Nephron (organoid): Measurements from ENCODE around the gene ADARB1.

Source experiments
- H3K27ac Mint-ChIP-seq, 3 experiments: 2 replicates each; pipeline ENCODE4 v1.8.0; 2020; ENCODE audit warnings: mixed read lengths in 3 of 3, mild to moderate bottlenecking in 2 of 3, moderate library complexity in 1 of 3
- H3K27me3 Mint-ChIP-seq: 2 replicates; pipeline ENCODE4 v1.8.0; 2021; ENCODE audit warnings: low read depth, mild to moderate bottlenecking, moderate library complexity, mixed read lengths
- H3K36me3 Mint-ChIP-seq: 2 replicates; pipeline ENCODE4 v1.8.0; 2020; ENCODE audit warnings: low read depth, mixed read lengths
- H3K4me1 Mint-ChIP-seq: 2 replicates; pipeline ENCODE4 v1.8.0; 2020; ENCODE audit warnings: mixed read lengths
- H3K4me3 Mint-ChIP-seq, 3 experiments: 2 replicates each; pipeline ENCODE4 v1.8.0; 2020; ENCODE audit warnings: mild to moderate bottlenecking in 3 of 3, mixed read lengths in 3 of 3, moderate library complexity in 2 of 3
- H3K9me3 Mint-ChIP-seq: 2 replicates; pipeline ENCODE4 v1.8.0; 2020; ENCODE audit warnings: mixed read lengths
- TF ChIP-seq, protein P1 (sequence below), 3 experiments: fragments of 200-600 bp; sonication (generic); IDR thresholded peaks; one replicate each; pipeline ENCODE4 v1.5.0; 2021; ENCODE audit warnings: antibody characterized with exemption in 3 of 3; ENCODE audit not compliant: unreplicated experiment in 3 of 3

The ADARB1 gene

DNA sequence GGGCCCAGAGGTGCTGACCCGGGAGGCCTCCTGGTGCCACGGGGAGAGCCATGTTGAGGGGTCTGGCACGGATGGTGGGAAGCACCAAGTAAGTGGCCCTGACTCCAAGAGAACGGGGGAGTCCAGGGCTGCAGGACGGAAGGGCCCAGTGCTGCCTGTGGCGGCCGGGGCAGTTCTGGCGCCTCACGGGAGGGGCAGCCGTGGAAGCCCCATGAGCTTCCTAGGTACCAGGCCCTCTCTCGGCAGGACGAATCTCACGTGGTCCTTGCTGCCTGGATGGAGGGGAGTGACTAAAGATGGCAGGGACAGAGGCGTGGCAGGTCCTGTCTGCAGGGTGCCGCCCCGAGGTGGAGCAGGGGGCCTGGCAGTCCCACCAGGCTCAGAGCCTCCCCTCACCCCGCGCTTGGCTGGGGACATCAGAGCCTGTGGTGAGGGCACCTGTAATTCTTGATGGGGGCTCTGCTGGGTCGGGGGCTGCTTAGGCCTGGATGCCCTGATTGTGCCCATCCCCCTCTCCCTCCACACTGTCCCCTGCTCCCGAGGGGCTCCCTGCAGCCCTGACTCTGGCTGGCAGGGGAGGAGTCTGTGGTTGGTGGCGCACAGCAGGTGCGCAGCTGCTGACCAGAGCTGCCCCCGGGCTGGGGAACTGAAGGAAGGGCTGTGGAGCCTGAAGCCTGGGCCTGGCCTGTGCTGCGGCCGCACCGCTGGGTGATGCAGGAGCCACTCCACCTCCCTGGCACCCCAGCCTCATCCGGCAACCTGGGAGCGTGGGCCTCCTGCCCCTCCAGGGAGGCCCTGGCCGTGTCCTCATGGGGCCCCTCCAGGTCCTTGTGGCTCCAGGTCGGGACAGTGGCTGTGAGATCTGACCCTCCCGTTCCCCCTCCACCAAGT, 181.9 kb downstream of the ADARB1 start:
- H3K27me3 Mint-ChIP-seq = peaks cover 10% of the 10 kb centered on the region
- no peak overlapping the region for H3K4me3 Mint-ChIP-seq
- TF ChIP-seq, protein P1, sequence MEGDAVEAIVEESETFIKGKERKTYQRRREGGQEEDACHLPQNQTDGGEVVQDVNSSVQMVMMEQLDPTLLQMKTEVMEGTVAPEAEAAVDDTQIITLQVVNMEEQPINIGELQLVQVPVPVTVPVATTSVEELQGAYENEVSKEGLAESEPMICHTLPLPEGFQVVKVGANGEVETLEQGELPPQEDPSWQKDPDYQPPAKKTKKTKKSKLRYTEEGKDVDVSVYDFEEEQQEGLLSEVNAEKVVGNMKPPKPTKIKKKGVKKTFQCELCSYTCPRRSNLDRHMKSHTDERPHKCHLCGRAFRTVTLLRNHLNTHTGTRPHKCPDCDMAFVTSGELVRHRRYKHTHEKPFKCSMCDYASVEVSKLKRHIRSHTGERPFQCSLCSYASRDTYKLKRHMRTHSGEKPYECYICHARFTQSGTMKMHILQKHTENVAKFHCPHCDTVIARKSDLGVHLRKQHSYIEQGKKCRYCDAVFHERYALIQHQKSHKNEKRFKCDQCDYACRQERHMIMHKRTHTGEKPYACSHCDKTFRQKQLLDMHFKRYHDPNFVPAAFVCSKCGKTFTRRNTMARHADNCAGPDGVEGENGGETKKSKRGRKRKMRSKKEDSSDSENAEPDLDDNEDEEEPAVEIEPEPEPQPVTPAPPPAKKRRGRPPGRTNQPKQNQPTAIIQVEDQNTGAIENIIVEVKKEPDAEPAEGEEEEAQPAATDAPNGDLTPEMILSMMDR (IDR thresholded peaks at IDR 0.05; ENCODE audit: unreplicated experiment in 3 of 3) = no peak
- no peaks in the 10 kb centered on the region for H3K36me3 Mint-ChIP-seq
- peak overlapping the region in 1 of 3 experiments; percentile 44 for H3K27ac Mint-ChIP-seq
- H3K4me1 Mint-ChIP-seq = peaks cover 25% of the 10 kb centered on the region
- H3K9me3 Mint-ChIP-seq = peaks cover 4% of the 10 kb centered on the region

DNA sequence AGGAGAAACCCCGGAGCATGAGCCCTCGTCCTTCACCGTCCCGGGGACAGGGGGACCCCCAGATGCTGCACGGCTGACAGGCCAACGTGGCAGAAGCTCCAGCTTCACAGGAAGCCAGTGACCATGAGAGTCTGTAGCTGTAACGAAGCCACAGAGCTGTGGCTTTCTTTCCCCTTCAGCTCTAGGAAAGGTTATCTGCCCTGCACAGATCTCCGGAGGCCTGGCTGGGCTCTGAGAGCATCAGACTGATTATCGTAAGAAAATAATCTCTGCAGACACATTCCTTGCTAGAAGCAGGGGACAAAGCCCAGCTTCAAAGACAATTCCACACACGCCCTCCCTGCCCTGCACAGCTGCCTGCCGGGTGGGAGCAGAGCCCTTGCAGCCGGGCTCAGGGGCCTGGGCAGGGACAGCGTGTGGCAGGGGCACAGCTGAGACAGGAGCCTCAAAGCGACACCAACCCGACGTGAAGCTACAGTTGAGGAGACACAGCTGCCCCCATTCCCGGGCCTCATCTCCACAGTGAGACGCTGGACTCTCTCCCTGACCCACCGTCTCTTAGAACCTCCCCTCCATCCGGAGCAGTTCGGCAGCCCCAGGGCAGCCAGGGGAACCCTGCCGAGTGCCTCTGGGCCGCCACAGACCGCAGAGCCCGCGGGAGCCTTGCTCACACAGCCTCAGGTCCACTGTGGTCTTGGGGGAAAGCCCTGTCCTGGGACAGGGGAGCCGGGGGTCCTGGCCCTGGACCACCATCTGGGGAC, 182.7 kb downstream of the ADARB1 start:
- TF ChIP-seq, protein P1 (IDR thresholded peaks at IDR 0.05; ENCODE audit: unreplicated experiment in 3 of 3) = no peak
- peak overlapping the region in 1 of 3 experiments; percentile 44 for H3K27ac Mint-ChIP-seq
- H3K9me3 Mint-ChIP-seq = no peaks in the 10 kb centered on the region
- H3K27me3 Mint-ChIP-seq = peaks cover 10% of the 10 kb centered on the region
- H3K36me3 Mint-ChIP-seq = peaks cover 5% of the 10 kb centered on the region
- peaks cover 25% of the 10 kb centered on the region for H3K4me1 Mint-ChIP-seq
- no peak overlapping the region for H3K4me3 Mint-ChIP-seq

DNA sequence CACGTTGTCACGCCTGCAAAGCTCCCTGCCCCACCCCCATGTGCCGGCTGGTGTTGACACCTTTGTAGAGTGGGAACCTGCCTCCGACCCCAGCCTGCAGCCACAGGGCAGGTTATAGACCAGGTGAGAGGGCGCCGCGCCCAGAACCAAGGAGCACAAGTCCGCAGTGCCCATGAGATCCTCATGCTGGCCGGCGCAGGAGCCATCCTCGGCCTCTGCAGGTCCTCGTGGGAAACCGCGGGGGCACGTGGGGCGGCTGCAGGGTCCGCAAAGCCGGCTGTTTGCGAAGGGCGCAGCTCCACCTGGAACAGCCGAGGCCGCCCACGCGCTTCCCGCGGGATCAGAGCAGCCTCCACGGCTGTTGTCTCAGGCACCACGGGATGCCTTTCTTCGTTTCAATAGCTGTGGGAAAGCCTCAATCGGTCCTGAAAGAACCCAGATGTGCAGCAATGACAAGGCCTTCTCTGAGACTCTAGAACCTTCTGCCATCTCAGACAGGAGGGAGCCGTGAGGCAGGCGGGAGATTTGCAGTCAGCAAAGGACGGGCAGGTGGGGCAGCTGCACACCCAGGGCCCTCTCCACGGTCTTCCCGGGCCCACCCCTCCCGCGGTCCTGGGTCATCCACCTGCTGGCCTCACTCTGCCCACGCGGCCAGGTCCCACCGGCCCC, 183.4 kb downstream of the ADARB1 start:
- TF ChIP-seq, protein P1 (IDR thresholded peaks at IDR 0.05; ENCODE audit: unreplicated experiment in 3 of 3) = no peak
- Mint-ChIP-seq H3K27me3 (peaks cover 10% of the 10 kb centered on the region), H3K27ac (no peak overlapping the region), H3K4me1 (peaks cover 25% of the 10 kb centered on the region), H3K4me3 (no peak overlapping the region), H3K36me3 (peaks cover 10% of the 10 kb centered on the region), H3K9me3 (no peaks in the 10 kb centered on the region)

DNA sequence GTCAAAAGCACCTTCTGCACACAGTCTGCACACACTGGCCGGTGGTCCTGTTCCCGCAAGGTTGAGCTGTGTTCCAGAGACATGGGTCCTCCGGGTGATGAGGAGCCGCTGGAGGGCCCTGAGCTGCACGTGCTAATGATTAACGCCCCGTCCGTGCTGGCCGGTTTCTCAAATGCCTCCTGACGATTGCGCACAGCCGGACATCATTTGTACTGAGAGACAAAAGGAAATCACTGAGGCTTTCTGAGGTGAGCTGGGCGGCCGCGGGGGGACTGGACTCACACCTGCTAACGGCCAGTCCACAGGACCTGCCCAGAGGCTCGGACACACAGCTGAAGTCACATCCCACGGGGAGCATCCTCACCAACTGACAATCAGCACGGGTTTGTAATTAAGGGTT, 184.1 kb downstream of the ADARB1 start:
- Mint-ChIP-seq H3K4me3 (no peak overlapping the region), H3K27me3 (peaks cover 10% of the 10 kb centered on the region), H3K27ac (no peak overlapping the region), H3K9me3 (no peaks in the 10 kb centered on the region), H3K4me1 (peaks cover 25% of the 10 kb centered on the region), H3K36me3 (peaks cover 15% of the 10 kb centered on the region)
- TF ChIP-seq, protein P1 (IDR thresholded peaks at IDR 0.05; ENCODE audit: unreplicated experiment in 3 of 3) = no peak

DNA sequence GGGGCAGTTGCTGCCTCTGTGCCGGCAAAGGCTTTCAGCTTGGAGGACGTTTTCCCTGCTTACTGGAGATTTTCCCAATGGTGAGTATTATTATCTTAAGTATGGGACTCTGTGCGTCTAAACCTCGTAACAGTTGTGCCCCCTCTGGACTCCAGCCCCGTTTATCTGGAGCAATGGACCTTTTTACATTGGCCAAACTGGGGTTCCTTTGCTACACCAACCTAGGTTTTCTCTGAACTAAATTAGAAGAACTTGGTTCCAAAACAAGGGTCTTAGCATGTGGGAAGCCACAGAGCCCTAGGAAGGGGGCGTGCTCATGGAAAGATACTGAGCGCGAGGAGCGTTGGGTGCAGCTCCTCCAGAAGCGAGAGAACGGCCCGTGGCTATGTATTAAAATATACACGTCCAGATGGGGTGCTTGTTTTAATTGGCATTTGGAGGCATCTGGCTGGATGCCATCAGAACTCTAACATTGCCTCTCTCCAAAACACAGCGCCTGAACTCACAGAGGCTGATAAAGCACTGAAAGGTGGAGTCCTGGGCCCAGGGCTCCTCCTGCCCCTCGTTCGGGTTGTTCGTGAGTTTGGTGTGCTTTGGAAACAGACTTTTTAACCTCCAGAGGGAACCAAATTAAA, 184.9 kb downstream of the ADARB1 start:
- H3K9me3 Mint-ChIP-seq = no peaks in the 10 kb centered on the region
- no peak overlapping the region for H3K27ac Mint-ChIP-seq
- H3K4me3 Mint-ChIP-seq = no peak overlapping the region
- H3K27me3 Mint-ChIP-seq = peaks cover 10% of the 10 kb centered on the region
- TF ChIP-seq, protein P1 (IDR thresholded peaks at IDR 0.05; ENCODE audit: unreplicated experiment in 3 of 3) = no peak
- H3K4me1 Mint-ChIP-seq = peaks cover 24% of the 10 kb centered on the region
- peaks cover 23% of the 10 kb centered on the region for H3K36me3 Mint-ChIP-seq
